GM21825 (cell line): ENCODE results near the gene ARSJ.

ENCODE experiments used
- ATAC-seq: cut with Tn5 transposase; IDR thresholded peaks from one replicate; pipeline ENCODE4 v1.9.1; 2021; ENCODE audit warnings: mild to moderate bottlenecking, moderate library complexity; ENCODE audit not compliant: unreplicated experiment

The ARSJ gene

DNA sequence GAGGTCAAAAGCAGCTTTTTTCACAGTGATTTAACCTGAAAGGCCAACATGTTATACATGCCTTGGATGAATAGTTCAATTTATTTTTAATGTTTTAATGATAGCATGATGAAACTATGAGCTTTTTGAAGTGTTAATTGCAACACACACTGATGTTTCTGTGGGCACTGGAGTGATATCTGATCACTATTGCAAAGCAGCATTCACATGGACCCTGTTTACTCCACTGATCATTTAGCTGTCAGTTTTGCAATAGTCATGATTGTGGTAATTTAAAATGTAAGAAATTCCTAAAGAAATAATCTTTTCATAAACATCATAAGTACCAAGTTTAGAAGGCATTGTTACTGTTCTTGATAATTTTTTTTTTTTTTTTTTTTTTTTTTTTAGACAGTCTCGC, 74.1 kb downstream of the ARSJ start:
- no peak for ATAC-seq

DNA sequence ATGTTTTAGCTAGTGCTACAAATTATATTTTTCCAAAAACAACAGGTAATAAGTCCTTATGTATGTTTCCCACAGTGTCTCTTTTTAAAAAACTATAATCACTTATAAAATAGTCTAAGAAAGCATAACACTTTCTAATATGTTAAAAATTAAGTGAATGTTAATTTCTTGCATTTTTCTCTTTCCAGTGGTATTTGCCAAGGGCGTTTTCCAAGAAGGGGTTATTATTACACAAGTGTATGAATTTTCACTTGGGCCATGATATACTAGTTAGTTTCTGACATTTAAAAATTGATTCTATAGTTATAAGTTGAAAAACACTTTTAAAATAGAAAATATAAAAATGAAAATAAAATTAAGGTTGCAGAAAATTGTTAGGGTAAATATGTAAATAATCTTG, 74.6 kb downstream of the ARSJ start:
- ATAC-seq: no peak

DNA sequence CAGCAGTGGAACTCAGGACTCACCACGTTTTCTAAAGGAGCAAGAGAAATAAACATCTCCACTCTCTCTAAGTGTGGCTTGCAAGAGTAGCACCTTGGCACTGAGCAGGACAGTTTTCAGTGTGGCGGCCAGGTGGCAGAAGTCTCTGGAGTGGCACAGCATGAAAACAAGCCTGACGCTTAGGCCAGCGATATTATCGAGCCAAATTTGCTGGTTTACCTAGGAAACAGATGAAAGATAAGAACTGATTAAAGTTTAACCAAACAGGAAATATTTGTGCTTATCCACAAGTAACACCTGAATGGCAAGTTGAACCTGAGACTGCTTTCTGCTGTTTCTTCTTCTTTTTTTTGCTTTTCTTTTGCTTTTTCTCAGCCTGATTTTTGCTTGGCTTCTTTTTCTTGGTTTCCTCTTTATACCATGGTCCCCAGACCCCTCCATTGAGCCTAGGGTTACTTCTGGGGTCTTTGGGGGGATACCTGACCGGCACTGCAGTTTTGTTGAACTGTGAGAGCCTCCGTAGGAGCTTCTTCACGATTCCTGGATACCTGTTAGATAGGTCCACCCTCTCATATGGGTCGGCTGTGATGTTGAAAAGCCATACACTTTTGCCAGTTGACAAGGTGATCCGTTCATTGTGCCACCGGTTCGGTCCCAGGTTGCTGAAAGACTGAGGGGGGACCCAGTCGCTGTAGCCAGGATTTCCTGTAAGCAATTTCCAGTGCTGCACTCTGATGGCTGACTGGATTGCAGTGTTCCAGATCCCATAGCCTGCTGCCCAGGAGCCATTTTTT, 77.3 kb downstream of the ARSJ start:
- ATAC-seq: no peak

- ATAC-seq: peak; percentile 96
Measured at GRCh38 chr4:113899271-113900070, 80.0 kb downstream of the ARSJ start.

DNA sequence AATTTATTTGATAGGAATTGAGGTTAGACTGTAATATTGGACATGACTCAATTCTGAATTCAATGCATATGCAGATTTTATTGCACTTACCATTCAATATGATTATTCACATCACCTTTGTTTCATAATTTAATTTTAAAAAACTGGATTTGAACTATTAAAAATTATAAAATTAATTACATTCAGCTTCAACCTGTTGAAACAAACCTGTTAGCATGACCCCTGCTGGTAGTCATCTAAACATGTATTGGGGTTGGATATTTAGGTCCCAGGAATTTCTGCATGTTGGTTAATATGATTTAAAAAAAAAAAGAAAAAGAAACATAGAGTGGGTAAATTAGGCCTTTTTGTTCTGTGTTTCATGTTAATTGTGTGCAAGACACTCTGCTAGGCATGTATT, 85.9 kb downstream of the ARSJ start:
- no peak for ATAC-seq

- no peak for ATAC-seq
Measured at GRCh38 chr4:113888006-113888405, 91.4 kb downstream of the ARSJ start.

DNA sequence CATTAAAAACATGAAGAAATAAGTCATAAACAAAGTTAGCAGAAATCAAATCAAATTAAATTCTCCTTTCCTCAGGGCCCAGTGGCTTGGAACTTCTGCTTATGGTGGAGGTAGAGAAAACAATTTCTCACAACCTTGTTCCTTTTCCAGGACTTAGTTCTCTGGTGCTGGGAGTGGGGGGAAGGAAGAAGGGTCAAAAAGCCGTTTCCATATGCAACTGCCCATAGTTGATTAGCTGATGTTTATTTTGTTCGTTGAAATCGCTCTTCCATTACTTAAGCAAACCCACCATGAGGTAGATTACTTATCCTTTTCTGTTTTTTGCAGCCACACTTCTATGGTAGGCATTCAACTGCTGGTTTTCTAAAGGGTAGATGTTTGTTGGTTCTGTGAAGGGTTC, 94.2 kb downstream of the ARSJ start:
- no peak for ATAC-seq

- ATAC-seq: no peak
Measured at GRCh38 chr4:113884655-113885054, 94.8 kb downstream of the ARSJ start.

DNA sequence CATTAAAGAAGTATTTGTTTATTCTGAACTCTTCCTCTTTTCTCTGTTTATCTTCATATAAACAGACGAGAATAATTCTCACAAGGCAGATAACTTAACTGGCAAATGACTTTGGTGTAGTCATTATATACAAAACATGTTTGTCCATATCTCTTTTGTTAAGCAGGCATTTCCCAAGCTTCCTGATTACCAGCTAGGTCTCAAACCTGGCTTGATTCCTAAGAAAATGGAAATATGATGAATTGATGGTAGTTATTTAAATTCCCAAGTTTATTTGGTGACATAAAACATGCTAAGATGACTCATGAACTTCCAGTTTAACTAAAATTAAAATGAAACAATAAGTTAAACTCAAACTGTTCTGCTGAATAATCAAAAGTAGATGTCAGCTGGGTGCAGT, 96.8 kb downstream of the ARSJ start:
- no peak for ATAC-seq

- no peak for ATAC-seq
Measured at GRCh38 chr4:113881256-113881655, 98.2 kb downstream of the ARSJ start.

DNA sequence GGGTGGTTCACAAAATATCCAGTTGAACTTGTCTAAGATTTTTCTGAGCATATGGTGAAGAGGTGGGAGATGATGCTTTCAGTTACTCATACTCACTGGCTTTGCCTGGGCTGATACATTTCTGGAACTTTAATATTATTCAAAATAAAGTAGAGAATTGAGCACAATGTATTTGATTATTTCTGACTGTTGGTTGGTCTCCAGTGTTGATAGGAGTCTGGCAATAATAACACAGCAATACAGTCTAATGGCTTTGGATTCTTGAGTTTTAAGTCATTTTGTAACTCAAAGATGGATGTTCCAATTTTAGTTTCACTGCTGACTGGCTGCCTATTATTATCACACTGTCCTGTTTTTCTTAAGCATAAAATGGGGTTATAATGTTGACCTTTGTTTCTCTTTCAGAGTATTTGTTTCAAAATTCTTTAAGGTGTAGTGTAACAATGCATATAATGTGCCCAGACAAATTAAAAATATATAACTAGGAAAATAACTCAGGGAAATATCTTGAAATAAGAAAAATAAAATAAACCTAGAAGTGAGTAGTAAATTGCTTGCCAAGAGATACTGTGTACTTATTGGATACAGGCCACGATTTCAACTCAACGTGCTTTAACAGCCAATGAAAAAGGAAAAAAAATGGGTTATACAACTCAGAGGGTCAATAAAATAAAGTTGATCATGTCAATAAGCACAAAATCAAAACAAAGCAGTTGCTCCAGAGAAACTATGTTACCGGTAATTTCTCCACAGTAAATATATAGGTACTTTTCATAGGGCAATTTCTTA, 99.0 kb downstream of the ARSJ start:
- ATAC-seq: no peak

- no peak for ATAC-seq
Measured at GRCh38 chr4:113878668-113879067, 100.8 kb downstream of the ARSJ start.

- ATAC-seq: no peak
Measured at GRCh38 chr4:113874480-113874879, 105.0 kb downstream of the ARSJ start.

- ATAC-seq: no peak
Measured at GRCh38 chr4:113873508-113873907, 105.9 kb downstream of the ARSJ start.

DNA sequence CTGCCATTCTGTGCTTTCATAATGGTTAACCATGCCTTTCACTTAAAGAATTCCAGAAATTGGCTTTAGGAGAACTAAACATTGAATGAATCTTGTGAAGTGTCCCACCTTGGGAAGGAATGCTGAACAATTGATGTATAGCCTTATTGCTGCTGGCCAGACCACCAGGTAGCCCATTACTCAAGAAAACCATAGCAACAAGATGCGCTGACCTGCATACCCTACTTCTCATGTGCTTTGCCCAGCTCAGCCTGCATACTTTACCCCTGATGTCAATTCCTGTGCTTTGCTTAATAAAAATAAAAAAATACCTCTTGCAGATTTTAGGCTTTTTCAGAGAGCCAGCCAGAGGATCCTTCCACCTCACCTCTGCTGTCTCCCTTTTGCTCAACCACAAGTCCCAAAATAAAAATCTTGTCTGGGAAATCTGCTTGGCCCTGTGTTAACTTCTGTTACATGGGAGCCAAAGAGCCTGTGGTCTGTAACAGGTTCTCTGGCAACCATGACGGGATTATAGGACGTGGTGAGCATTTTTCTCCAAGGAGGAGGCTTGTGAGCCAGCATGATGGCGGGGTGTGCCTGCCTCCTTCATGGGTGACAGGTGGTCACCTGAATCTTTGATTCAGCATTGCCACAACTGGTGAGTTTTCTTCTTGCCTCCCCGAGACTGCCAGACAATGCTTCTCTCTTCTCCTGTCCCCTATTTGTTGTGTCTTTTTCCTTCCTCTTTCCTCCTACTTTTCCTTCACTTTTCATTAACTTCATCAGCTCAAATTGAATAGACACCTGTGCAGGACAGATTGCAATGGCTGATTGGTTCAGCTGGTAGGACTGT, 106.8 kb downstream of the ARSJ start:
- no peak for ATAC-seq

GRCh38 chr4:113871080-113871479, 108.4 kb downstream of the ARSJ start:
- ATAC-seq: no peak

DNA sequence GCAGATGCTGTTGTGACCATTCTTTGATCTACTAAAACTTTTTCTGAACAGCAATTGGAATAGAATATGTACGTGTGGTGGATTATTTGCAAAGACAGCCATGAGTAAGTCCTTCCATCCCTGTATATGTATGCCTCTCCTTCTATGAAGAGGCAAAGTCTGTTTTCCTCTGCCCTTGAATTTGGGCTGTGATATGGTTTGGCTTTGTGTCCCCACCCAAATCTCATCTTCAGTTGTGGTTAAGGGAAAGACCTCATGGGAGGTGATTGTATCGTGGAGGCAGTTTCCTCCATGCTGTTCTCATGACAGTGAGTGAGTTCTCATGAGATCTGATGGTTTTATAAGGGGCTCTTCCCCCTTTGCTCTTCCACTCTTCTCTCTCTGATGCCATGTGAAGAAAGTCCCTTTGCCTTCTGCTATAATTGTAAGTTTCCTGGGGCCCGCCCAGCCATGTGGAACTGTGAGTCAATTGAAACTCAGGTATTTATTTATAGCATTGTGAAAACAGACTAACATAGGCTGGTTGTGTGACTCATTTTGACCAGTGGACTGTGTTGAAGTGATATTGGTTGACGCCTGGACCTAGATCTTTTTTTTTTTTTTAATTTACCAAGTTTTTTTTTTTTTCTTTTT, 109.6 kb downstream of the ARSJ start:
- ATAC-seq: peak; percentile 96

DNA sequence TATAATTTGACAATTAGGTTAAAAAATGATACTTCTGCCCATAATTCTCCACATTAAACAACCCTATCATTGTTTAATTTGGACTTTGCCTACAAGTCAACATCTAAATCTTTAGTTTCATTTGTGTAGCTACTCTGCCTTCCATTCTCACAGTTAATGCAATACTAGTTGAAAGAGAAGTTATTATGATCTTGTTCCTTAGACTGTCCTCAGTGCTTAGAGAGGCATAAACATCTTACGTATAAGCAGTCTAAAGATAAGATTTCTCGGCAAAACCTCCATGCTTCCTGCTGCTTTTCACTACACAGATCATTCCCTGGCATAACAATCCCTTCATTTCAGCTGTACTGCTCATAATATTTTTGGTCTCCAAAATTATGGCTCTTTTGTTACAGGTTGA, 112.8 kb downstream of the ARSJ start:
- ATAC-seq: no peak

GRCh38 chr4:113858924-113859323, 120.5 kb downstream of the ARSJ start:
- ATAC-seq: no peak

GRCh38 chr4:113851816-113852215, 127.6 kb downstream of the ARSJ start:
- ATAC-seq: no peak
